ENCODE data around the gene FBXO44.

The FBXO44 gene

GRCh38 chr1:11645670-11646265 lies 8.9 kb upstream of the FBXO44 start:
- peak; percentile 40 for DNase-seq (ENCODE audit: low read depth)
- no peak overlapping the region for H3K4me3 ChIP-seq (ENCODE audit: low read depth, low read length)
- TF ChIP-seq CTCF (IDR thresholded peaks at IDR 0.05; ENCODE audit: control insufficient read depth, extremely low read depth, insufficient read depth) = peak; percentile 88

DNA sequence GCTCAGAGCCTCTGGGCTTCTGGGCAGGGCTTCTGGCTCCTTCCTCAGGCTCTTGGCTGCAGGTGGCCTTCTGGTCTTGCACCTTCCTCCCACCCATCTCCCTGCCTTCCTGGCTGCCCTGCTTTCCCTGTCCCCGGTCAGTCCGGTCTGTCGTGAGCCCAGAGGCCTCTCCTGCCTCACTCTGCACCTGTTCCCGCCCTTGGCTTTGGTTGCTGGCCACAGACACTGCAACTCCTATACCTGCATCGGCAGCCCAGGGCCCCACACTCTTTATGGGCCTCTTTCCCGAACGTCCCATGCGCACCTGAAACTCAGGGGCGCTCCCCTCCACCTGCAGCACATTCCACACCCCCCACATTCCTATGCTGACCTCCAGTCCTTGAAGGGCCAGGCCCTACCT lies 8.4 kb upstream of the FBXO44 start:
- no peak for TF ChIP-seq CTCF (IDR thresholded peaks at IDR 0.05; ENCODE audit: control insufficient read depth, extremely low read depth, insufficient read depth)
- H3K4me3 ChIP-seq (ENCODE audit: low read depth, low read length) = no peak overlapping the region
- no peak for DNase-seq (ENCODE audit: low read depth)

DNA sequence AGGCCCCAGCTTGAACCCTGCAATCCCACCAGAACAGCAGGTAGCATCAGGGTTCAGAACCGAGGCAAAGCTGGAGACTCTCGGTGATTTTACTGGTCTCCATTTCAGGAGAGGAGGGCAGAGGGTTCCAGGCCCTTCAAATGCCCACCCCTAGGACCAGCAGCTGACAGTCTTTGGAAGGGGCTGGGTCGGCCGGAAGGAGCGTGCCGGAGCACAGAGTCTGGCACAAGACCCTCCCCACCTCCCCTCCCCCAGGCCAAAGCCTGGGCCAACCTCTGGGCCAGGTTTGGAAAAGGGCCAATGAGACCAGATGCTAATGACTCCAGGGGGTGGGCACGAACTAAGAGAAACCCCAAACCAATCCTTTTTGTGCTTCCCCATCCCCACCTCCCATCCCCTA lies 7.3 kb upstream of the FBXO44 start:
- H3K4me3 ChIP-seq (ENCODE audit: low read depth, low read length) = no peak overlapping the region
- TF ChIP-seq CTCF (IDR thresholded peaks at IDR 0.05; ENCODE audit: control insufficient read depth, extremely low read depth, insufficient read depth) = no peak
- no peak for DNase-seq (ENCODE audit: low read depth)

DNA sequence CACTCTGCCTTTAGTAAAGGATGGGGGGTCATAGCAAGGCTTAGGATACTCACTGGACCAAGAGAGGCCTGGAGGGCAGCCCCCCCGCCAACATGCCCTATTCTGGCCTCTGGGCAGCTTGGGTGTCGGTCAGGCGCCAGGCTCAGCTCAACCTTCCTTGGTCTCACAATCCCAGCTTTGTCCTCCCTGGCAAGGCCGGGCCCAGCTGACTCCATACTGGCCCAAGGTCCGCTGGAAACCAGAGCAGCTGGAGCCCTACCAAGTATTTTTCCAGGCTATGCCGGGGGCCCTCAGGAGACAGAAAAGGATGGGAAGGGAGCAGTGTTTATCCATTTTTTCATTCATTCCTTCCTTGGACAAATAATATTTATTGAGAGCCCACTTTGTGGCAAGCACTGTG lies 6.6 kb upstream of the FBXO44 start:
- no peak for DNase-seq (ENCODE audit: low read depth)
- no peak overlapping the region for H3K4me3 ChIP-seq (ENCODE audit: low read depth, low read length)
- no peak for TF ChIP-seq CTCF (IDR thresholded peaks at IDR 0.05; ENCODE audit: control insufficient read depth, extremely low read depth, insufficient read depth)

DNA sequence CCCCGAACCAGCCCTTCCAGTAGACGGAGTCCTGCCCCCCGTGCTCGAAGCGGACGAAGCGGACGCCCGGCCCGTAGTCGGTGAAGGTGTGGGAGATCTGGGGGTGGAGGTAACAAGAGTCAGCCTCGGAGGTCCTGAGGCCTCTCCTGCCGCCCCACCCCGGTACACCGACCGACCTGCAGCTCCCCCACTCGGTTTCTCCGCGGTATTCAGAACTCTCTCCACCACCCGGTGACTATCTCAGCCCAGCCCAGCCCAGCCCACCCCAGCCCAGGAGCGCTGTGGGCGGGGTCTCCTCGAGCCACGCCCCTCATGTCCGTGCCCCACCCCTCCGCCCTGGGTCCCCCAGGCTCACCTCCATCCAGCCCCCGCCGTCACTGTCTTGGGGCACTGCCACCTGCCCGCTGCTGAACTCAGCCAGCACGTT lies 5.9 kb upstream of the FBXO44 start:
- TF ChIP-seq CTCF (IDR thresholded peaks at IDR 0.05; ENCODE audit: control insufficient read depth, extremely low read depth, insufficient read depth) = no peak
- no peak for DNase-seq (ENCODE audit: low read depth)
- no peak overlapping the region for H3K4me3 ChIP-seq (ENCODE audit: low read depth, low read length)

DNA sequence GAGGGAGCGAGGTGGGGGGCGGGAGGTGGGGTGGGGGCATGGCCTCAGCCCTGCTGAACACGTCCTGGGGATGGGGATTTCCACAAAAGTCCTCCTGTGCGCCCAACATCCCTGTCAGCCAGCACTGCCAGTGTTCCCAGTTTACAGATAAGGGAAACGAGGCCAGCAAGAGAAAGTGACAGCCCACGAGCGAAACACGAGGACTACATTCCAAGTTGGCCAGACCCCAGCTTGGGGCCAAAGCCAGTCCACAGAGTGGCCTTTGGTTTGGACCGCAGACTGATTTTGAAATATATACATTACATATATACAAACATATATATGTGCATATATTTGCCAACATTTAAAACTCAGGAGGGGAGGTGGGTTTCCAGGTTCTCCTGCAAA lies 5.4 kb upstream of the FBXO44 start:
- TF ChIP-seq CTCF (IDR thresholded peaks at IDR 0.05; ENCODE audit: control insufficient read depth, extremely low read depth, insufficient read depth) = no peak
- DNase-seq (ENCODE audit: low read depth) = no peak
- no peak overlapping the region for H3K4me3 ChIP-seq (ENCODE audit: low read depth, low read length)

DNA sequence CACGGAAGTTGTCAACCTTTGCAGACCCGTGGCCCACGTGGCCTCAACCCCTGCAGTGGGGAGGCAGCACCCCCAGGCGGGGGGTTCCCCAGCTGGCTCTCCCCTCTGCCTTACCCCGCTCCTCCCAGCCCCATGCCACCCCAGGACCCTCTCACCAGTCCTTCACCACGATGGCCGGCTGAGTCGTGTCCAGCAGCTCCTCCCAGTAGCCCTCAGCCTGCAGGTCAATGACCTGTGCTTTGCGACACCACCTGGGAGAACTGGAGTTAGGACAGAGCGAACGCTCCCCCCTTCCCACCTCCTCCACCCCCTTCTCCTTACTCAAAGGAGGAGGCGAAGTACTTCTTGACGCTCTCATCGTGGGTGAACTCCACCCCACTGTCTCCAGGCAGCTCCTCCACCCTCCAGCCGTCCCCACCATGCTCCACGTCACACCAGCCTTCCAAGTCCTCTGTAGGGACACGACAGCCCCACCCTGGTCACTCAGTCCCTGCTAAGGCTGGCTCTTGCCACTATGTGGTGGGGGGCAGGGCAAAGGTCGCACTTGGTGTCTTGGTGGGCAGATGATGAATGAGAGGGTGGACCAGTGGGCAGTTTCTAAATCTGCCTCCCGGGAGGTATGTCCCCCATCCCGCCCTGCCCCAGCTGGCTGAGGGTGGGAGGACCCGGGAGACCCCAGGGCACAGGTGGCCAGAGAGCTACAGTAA lies 4.9 kb upstream of the FBXO44 start:
- DNase-seq (ENCODE audit: low read depth) = no peak
- no peak for TF ChIP-seq CTCF (IDR thresholded peaks at IDR 0.05; ENCODE audit: control insufficient read depth, extremely low read depth, insufficient read depth)
- H3K4me3 ChIP-seq (ENCODE audit: low read depth, low read length) = no peak overlapping the region

Data from LNCaP clone FGC (cell line).